HUDEP-2 (cell line): ENCODE results near the gene FNBP1.

Experiments
- DNase-seq, 76 experiments: peaks; one replicate each; lab custom pipeline; 2025; ENCODE audit not compliant: unreplicated experiment in 76 of 76; lab: John Stamatoyannopoulos, UW

Gene FNBP1

DNA sequence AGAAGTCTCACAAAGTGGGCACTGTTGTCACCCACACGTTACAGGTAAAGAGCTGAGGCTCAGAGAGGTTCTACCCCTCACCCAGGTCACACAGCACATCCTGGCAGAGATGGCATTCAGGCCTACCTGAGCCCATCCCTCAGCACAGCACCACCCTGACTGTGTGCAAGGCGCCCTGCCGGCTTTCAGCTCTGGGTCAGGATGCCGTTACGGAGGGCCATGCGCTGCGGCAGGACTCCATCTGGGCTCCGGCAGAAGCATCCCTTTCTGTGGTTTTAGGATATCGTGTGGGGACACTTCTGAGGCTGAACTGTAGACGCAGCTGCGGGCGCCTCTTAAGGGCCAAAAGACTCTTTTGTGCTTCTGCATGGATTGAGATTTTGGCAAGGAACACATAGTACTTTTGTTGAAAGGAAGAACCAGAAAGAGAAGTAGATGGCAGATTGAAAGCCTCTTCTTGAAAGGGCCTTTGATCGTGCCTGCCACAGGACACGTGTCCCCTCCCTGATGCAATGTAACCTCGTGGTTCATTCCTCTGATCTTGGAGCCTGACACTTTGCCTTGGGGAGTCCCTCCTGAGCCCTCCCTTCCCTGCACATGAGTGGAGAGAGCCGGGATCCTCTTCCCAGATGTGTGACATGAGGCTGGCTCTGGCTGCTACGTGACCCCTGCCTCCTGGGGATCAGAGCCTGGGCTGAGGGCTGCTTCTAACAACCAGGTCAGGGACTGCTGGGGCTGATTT, 176.4 kb downstream of the FNBP1 start:
- no peak for DNase-seq

DNA sequence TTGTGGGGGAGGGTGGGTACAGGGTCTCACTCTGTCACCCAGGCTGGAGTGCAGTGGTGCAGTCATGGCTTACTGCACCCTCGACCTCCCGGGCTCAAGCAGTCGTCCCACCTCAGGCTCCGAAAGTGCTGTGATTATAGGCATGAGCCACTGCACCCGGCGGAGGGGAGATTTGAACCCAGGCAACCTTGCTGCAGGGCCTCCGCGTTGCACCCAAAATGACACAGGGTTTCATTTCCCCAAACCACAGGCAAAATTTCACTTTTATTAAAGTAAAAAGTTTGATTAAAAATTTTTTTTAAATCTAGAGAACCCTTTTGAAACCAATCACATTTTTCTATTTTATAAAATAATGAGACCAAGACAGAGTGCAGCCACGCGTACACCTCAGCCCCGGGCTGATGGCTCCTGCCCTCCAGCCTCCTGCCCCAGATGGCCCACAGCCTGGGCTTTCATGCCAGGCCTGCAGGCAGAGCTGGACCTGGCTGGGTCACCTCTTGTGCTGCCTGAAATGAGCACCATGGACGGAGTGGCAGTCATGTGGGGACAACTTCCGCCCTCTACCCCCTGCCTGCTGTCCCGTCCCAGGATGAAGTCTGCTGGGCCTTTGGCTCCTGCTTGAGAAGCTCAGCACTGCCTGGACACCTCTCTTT, 177.2 kb downstream of the FNBP1 start:
- no peak for DNase-seq

DNA sequence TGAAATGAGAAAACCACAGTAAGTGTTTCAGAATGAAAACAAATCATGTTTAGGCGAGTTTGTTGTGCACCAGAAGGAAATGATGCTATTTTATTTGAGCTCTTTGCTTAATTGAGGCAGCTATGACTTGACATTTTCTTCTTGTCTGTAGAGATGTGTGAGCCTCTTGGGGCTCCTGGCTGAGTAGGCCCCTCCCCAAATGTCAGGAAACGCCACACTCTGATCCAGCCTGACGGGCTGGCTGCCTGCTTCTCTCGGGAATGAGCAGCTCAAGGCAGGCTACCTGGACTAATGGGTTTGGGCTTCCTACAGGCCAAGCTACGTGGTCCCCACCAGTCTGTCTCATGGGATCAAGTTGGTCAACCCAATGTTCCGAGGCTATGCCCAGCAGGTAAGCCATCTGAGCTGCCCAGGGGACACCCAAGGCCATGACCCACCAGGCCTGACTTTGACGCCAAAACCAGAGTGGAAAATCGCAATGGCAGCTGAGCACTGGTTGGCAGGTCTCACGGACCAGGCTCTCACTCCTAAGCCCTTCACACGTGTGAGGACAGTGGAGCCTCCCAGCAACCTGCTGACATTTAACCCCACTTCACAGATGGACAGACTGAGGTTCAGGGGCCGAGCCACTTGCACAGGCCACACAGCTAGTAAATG, 177.9 kb downstream of the FNBP1 start:
- no peak for DNase-seq

DNA sequence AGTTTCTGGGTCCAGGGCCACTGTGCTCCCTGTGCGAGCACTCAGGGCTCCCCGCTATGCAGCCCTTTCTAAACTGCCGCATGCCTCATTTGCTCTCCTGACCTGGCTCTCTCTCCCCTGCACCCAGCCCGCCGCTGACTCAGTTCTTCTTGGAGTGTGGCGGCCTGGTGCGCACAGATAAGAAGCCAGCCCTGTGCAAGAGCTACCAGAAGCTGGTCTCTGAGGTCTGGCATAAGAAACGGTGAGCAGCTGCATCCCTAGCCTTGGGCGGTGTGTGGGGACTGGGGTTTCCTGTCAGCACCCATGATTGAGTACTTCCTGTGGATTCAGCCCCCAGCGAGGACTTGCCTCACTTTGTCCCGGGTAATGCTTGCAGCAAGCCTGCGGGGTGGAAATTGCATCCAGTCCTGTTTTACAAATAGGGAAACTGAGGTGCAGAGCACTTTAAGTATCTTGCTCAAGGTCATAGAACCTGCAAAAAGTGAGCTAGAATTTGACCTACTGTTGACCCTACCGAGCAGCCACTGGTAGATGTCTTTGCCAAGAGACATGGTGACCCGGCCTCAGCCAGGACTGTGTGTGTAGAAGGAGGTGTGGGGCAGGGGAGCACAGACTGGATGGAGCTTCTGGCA, 179.8 kb downstream of the FNBP1 start:
- peak in 75 of 76 experiments; percentile 52 to 99 (median 93) for DNase-seq

DNA sequence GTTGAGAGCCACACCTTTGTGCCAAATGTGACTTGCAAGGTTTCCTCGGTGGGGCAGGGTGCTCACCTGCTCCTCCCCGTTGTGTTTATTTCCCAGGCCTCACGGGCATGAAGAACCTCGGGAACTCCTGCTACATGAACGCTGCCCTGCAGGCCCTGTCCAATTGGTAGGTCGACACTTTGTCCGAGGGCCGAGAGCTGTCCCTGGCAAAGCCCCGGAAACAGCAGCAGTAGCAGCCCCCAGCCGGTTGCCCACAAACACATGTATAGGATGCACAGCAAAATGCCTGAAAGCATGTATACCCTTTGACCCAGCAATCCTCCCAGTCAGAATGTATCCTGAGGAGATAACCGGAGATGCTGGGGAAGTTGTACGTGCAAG, 181.6 kb downstream of the FNBP1 start:
- no peak for DNase-seq

DNA sequence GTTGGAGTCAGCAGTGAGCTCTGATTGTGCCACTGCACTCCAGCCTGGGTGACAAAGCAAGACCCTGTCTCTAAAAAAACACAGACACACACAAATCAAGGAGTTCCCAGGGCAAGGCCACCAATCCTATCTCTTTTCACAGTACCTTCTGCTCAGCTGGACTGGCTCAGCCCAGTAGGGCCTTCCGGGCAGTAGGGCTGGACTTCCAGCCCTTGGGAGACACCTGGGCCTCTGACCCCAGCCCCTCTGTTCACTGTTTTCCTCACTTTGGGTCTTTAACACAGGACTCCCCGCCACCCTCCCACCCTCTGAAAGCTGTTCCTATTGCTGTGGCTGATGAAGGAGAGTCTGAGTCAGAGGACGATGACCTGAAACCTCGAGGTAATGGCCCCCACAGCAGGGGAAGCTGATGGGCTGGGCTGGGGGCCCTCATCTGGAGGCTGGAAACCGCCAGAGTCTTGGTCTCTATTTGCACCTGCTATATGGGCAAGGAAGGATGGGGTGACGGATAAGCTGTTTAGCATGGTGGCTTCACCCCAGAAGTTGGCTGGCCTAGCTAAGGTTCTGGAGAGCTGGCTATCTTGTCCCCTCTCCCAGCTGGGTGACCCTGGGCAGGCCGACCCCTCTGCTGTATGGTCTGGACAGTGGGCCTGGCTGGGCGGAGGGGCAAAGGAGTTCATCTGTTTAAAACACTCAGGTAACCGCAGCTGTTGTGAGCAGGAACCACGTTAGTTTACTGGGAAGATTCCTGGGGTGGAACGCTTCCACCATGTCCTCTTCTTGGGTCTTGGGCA, 182.1 kb downstream of the FNBP1 start:
- DNase-seq = no peak

DNA sequence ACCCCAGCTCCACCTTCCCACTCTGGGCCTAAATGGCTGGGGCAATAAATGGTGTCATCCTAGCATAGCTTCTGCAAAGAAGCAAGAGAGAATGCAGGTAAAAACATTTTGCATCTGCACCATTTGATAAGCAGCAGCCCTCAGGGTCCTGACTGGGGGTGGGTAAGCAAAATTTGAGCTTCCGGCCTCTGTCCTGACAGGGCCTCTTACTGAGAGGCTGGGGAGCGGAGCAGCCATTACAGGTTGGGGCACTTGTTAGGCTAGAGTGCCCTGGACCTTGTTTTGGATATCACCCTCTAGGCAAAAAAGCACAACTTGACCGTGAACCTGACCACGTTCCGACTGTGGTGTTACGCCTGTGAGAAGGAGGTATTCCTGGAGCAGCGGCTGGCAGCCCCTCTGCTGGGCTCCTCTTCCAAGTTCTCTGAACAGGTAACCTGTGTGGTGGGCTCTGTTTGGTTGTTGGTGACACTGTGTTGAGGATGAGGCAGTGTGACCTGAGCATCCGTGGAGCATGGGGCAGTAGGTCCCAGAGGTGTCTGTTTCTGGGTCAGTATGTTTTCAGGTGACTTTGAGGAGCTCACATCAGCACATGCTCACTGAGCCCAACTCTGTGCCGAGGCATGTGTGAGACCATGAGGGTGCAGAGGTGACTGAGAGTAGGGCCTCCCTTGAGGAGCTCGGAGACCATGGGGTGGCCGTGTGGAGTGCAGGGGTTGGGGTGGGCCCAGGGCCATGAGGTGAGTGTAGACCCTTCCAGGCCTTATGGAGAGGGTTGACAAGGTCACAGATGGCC, 184.6 kb downstream of the FNBP1 start:
- DNase-seq = no peak

DNA sequence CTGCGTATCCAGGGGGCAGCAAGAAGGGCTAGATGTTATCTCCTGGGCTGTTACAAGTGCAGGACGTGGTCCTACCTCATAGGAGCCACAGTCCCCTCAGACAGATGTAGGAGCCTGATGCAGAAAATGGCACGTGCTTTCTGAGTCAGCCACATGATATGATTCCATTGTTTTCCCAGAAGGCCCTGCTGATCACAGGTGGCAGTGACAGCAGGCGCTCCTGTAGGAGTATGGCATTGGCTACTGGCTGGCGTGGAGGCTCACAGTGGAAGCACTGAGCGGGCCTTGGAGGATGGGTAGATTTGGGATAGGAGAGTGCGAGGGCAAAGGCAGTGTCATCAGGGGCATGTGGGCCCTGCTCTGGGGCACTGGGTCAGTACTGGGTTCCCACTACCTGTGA, 185.8 kb downstream of the FNBP1 start:
- peak in 1 of 76 experiments; percentile 13 for DNase-seq

DNA sequence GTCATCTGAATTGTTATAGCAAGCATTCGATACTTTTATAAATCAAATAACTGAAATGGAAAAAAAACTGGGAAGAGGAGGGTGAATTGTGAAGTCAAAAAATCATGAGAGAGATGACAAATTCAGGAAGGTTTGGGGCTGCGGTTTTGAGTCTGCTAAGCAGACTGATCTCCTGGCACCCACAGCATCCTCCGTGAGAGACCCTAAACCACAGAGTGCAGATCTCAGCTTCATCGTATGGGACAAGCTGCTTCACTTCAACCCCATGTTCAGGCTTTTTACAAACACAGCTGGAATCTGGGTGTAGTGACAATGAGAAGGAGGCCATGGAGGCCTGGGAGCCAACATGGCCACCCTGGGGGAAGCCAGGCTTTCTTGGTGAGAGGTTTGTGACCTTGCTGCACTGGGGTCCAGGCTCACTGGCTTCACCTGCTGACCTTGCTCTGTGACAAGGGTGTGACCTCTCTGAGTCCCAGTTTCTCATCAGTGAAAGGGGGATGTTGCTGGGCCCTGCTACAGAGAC, 188.3 kb downstream of the FNBP1 start:
- DNase-seq = no peak

DNA sequence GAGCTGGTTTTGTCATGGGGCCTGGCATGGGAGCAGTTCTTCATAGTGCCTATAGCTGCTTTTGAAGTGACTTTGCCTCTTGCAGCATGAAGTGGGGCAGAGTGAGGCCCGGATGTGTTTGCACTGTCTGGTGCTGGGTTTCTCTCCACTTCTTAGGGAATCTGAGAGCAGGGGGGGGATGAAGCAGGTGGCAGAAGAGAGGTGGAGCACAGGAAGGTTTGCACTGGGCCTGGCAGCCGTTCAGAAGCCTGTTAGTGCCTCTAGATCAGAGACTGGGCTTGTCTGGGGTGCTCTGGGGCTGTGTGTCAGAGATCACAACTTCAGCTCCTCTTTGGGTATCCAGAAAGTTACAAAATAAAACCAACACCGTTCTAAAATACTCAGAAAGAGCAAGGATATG, 189.4 kb downstream of the FNBP1 start:
- DNase-seq = no peak

DNA sequence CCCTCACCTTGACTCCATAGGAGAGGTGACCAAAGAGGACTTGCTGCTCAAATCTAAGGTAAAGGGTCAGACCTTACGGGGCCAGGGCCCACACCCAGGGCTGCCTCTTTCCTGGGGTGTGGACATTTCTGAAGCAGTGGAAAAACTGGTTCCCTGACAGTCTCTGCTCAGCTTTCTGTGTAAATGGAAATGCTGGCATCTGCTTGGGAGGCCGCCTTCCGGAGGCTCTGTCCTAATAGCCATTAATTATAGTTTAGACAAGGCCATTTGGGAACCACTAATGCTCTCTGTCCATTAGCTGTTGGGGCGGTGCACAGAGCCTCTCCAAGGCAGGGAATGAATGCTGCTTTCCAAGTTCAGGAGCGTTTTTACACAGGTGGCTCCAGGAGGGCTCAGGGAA, 190.4 kb downstream of the FNBP1 start:
- DNase-seq = no peak

DNA sequence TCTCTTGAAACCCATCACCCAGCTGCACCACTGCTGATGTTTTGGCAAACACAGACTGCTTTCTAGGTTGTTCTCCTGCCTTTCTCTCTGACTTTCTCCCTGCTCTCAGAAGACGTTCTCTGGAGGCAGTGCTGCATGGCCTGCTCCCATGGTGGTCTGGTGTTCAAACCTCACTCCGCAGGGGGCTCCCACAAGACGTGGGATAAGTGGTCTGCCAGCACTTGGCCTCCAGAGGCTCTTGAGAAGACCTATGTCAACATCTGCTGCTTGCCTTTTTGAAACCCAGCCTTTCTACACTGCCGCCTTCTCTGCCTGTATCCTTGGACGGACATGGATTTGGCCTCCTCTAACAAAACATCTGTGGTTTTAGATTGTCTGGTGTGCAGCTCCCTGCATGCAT, 191.2 kb downstream of the FNBP1 start:
- no peak for DNase-seq

DNA sequence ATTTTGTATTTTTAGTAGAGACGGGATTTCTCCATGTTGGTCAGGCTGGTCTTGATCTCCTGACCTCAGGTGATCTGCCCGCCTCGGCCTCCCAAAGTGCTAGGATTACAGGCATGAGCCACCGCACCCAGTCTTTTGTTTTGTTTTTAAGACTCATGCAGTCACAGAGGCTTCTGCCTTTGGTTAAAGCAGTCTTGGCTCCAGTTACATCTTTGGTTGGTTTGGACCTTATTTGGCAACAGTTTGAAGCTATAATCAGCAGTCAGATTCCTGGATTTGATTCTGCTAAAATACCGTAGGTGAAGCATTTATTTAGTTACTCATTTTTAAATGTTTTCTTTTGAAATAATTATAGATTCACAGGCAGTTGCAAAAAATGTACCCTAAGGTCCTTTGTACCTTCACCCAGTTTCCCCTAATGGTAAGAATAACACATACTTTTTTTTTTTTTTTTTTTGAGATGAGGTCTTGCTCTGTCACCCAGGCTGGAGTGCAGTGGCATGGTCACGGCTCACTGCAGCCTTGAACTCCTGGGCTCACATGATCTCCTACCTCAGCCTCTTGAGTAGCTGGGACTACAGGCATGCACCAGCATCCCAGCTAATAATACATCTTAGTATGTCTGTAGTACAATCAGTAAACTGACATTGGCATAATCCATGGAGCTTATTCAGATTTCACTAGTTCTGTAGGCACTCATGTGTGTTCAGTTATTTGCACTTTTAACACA, 192.0 kb downstream of the FNBP1 start:
- DNase-seq = no peak

DNA sequence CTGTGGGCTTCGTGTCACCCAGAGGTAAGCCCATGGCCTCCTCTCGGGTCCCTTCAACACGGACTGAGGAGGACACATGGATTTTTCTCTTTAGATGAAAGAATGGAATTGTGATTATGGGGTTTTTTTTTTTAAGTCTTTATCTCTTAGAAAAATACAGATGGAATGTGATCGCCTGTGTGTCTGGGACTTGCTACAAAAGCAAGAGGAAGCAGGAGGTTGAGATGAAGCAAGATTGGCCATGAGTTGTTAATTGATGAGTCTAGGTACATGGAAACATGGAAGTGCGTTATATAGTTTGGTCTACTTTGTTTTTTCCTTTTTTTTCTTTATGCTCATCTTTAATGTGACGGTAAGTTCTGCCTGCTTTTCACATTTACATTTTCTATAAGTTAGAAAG, 193.1 kb downstream of the FNBP1 start:
- no peak for DNase-seq

DNA sequence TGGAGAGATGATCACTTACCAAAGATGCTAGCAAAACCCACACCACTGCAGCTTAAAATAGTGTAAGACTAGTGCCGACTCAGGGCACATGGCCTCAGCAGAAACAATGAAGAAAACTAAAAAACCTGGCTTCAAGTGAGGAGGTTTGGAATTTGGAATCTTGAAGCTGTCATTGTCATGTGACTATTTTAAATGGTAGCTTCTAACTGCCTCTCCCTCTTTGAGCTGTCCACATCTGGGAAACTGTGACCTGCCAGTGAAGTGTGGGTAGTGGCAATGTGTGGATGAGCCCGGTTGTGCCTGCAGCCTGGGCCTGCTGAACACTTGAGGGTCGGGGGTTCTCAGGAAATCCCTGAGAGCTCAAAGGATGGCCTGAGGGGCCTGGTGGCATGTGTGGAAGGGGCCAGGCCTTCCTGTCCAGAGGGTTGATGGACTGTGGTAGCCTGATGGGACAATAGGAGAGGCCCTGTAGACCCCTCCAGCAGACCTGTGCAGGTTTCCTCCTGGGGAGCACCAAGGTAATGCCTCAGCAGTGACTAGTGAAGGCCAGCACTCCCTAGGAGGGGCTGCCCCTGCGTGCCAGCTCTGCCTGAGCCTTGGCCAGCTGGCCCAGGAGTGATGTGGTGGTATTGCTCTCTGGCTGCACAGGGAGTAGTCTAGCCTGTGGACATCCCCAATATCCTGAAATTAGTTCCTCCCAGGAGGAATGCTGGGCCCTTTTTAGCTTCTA, 194.1 kb downstream of the FNBP1 start:
- DNase-seq = no peak

DNA sequence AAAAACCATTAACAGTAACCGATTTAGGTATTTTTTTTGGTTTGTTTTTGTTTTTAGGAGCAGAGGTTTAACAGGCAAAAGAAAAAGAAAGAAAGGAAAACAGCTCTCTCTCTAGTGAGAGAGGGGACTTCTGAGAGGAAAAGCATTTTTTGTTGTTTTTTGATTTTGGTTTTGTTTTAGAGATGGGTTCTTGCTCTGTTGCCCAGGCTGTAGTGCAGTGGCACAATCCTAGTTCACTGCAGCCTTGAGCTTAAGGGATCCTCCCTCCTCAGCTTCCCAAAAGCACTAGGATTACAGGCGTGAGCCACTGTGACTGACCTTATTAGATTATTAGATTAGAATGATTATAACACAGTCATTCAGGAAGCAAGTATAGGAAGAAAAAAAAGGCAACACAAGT, 197.6 kb downstream of the FNBP1 start:
- no peak for DNase-seq

DNA sequence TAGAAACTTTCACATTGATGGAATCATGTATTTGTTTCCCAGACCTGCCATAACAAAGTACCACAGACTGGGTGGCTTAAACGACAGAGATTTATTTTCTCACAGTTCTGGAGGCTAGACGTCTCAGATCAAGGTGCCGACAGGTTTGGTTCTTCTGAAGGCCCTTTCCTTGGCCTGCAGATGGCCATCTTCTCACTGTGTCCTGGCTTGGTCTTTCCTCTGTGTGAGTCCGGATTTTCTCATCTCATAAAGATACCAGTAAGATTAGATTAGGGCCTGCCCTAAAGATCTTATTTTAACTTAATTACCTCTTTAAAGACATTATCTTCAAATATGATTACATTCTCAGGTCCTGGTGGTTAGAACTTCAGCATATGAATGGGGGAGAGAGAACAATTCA, 201.9 kb downstream of the FNBP1 start:
- no peak for DNase-seq

DNA sequence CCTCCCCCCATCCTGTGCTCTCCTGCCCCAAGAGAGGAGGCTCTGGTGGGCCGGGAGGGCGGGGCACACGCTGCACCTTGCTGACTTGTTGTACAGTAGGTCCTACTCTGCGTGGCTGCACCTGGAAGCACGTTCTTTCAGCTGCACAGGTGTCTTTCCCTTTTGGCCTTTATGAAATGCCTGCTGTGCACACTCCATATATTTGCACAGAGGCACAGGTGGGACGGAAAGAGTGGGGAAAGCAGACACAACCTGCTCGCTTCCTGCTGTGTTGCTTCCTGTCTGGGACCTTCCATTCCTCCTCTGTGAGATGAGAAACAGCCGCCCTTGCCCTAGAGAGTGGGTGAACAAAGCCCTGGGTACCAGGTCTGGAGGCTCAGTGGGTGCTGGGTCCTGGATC, 203.0 kb downstream of the FNBP1 start:
- DNase-seq = no peak
